GM12891 (cell line): Measurements from ENCODE around the gene ESYT2.

Experiments used
- POLR2AphosphoS5 ChIP-seq: IDR thresholded peaks from 2 replicates; pipeline ENCODE4 v1.6.1; 2011; ENCODE audit warnings: low read depth, low read length, control low read depth
- TAF1 ChIP-seq: IDR thresholded peaks from 2 replicates; pipeline ENCODE4 v1.6.1; 2011; ENCODE audit warnings: low read depth, low read length, control low read depth

DNA sequence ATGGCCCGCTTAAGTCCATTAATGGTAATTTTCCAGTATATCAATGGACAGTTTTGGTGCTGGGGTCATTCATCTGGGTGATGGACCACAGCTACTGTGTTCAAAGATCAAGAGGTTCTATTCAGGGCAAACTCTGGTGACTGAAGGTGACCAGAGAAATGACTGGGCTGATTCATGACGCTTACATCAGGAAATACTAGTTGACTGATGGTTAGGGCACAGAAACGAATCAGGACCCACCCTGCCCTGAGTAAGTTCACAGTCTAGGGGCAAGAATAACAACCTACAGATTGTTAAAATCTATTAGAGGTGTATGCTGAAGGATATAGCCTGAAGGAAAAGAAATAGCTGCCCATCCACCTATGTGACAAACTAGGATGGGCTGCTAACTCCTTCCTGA, 134.3 kb downstream of the ESYT2 start:
- TF ChIP-seq POLR2AphosphoS5: no peak
- TF ChIP-seq TAF1: no peak
